ENCODE data around the gene CEP295NL.

Gene CEP295NL

GRCh38 chr17:78901806-78902205, 1.2 kb downstream of the CEP295NL start:
- TF ChIP-seq ZNF274 (IDR thresholded peaks at IDR 0.05; ENCODE audit: low read depth, low read length), result no peak
- no peak overlapping the region for H3K4me3 ChIP-seq (ENCODE audit: low read length)

- H3K4me3 ChIP-seq (ENCODE audit: low read length), result no peak overlapping the region
- no peak for TF ChIP-seq ZNF274 (IDR thresholded peaks at IDR 0.05; ENCODE audit: low read depth, low read length)
Measured at GRCh38 chr17:78900816-78901215, 2.2 kb downstream of the CEP295NL start.

- TF ChIP-seq ZNF274 (IDR thresholded peaks at IDR 0.05; ENCODE audit: low read depth, low read length), result no peak
- no peak overlapping the region for H3K4me3 ChIP-seq (ENCODE audit: low read length)
Measured at GRCh38 chr17:78899361-78900260, 3.4 kb downstream of the CEP295NL start.

DNA sequence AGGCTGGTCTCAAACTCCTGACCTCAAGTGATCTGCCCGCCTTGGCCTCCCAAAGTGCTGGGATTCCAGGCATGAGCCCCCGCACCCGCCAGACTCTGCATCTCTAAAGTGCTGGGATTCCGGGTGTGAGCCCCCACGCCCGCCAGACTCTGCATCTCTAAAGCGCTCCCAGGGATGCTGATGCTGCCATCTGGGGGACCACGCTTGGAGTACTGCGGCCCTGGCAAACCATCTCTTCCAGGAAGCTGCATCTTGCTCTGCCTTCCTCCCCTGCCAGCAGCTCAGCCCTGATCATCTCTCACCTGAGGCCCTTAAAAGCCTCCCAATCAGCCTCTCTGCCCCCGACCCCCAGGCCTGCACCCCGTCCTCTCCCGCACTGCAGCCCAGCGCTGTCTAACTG, 4.1 kb downstream of the CEP295NL start:
- no peak overlapping the region for H3K4me3 ChIP-seq (ENCODE audit: low read length)
- TF ChIP-seq ZNF274 (IDR thresholded peaks at IDR 0.05; ENCODE audit: low read depth, low read length), result no peak

DNA sequence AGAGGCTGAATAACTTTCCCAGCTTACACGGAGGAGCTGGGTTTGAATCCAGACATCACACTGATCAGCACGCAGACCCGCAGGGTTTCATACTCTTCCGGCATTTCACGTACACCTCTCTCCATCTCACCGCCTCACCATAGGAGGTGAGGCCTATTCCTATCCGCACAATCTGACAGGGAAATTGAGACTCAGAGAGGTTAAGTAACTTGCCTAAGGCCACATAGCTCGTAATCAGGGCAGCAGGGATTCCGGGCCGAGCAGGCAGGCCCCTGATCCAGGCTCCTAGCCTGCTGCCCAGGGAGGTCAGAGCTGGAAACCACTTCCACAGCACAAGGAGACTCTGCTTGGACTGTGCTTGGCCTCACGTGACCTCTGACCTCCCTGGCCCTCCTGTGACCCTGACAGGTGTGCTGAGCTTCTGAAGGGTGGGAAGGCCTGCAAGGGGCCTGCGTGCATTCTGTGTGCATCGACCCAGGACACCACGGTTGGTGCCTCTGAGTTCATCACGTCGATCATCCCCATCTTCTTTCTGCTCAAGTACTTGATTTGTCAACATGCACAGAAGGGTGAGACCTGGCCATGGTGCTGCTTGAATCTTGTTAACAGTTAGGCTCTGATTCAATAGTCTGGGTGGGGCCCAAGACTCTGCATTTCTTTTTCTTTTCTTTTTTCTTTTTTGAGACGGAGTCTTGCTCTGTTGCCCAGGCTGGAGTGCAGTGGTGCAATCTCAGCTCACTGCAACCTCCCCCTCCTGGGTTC, 4.7 kb downstream of the CEP295NL start:
- no peak for TF ChIP-seq ZNF274 (IDR thresholded peaks at IDR 0.05; ENCODE audit: low read depth, low read length)
- no peak overlapping the region for H3K4me3 ChIP-seq (ENCODE audit: low read length)

GRCh38 chr17:78897664-78898047, 5.3 kb downstream of the CEP295NL start:
- TF ChIP-seq ZNF274 (IDR thresholded peaks at IDR 0.05; ENCODE audit: low read depth, low read length), result no peak
- no peak overlapping the region for H3K4me3 ChIP-seq (ENCODE audit: low read length)

- TF ChIP-seq ZNF274 (IDR thresholded peaks at IDR 0.05; ENCODE audit: low read depth, low read length), result no peak
- H3K4me3 ChIP-seq (ENCODE audit: low read length), result no peak overlapping the region
Measured at GRCh38 chr17:78896834-78897663, 6.0 kb downstream of the CEP295NL start.

GRCh38 chr17:78896091-78896833, 6.7 kb downstream of the CEP295NL start:
- no peak for TF ChIP-seq ZNF274 (IDR thresholded peaks at IDR 0.05; ENCODE audit: low read depth, low read length)
- no peak overlapping the region for H3K4me3 ChIP-seq (ENCODE audit: low read length)

DNA sequence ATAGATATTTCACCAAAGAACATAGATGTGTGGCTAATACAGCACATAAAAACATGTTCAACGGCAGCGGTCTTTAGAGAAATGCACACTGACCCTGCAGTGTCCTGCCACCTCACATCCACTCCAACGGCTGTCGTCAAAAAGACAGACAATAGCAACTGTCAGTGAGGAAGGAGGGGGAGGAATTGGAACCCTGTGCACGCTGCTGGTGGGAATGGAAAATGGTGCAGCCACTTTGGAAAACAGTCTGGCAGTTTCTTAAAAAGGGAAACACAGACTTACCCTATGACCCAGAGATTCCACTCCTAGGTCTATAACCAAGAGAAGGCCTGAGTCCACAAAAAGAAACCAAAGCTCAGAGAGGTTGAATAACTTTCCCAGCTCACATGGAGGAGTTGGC, 7.7 kb downstream of the CEP295NL start:
- no peak for TF ChIP-seq ZNF274 (IDR thresholded peaks at IDR 0.05; ENCODE audit: low read depth, low read length)
- H3K4me3 ChIP-seq (ENCODE audit: low read length), result no peak overlapping the region

DNA sequence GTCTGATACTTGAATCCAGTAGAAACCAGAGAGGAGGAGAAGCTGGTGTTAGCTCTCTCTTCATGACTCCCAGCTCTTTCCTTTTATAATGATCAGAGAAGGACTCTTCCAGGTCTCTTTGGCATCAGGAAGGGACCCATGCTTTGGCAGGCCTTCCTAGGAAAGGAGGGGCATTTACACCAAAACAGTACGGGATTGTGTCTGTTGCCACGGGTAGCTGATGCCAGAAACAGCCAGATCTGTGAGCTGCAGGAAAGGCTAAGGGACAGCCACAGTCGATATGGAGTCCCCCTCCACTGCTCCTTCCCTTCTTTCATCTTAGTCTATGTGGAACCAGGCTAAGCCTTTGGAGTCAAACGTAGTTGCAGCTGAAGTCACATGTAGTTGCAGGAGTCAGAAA, 9.3 kb downstream of the CEP295NL start:
- no peak overlapping the region for H3K4me3 ChIP-seq (ENCODE audit: low read length)
- TF ChIP-seq ZNF274 (IDR thresholded peaks at IDR 0.05; ENCODE audit: low read depth, low read length), result no peak

- TF ChIP-seq ZNF274 (IDR thresholded peaks at IDR 0.05; ENCODE audit: low read depth, low read length), result no peak
- no peak overlapping the region for H3K4me3 ChIP-seq (ENCODE audit: low read length)
Measured at GRCh38 chr17:78892936-78893379, 10.0 kb downstream of the CEP295NL start.

DNA sequence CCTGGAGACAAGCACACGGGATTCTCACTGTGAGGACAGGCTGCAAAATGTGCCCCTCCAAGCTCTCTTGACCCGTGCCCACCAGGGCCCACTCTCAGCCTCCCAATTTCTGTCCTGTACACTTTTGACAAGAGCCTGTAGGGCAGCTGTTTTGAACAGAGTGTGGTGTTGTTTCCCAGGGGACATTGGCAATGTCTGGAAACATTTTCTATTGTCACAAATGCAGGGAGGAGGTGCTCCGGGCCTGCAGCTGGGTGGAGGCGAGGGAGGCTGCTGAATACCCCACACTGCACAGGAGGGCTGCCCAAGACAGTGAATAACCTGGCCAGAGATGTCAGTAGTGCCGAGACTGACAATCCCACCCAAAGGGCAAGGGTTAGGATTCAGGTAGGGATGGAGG, 10.5 kb downstream of the CEP295NL start:
- no peak overlapping the region for H3K4me3 ChIP-seq (ENCODE audit: low read length)
- TF ChIP-seq ZNF274 (IDR thresholded peaks at IDR 0.05; ENCODE audit: low read depth, low read length), result no peak

DNA sequence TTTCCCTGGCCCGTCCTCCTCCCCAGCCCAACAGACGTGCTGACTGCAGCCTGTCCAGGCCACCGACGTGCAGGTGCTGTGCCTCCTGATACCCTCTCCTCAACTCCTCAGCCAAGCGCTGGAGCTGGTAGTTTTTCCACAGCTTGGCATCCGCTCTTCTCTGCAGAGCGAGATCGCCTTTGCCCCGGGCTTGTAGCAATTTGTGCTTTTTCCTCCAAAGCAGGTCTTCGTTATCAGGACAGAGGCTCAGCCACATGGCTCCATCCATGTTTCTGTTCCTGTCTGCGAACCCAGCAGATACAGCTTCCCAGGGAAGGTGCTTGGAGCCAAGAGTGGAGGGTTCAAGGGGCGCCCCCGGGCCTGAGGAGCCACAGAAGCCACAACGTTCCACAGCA, 10.9 kb downstream of the CEP295NL start:
- no peak for TF ChIP-seq ZNF274 (IDR thresholded peaks at IDR 0.05; ENCODE audit: low read depth, low read length)
- H3K4me3 ChIP-seq (ENCODE audit: low read length), result no peak overlapping the region

Data from GM08714 (cell line).